ENCODE results near the gene PSMG3. TPM values are rescaled to one million over a fixed set of nuclear protein-coding genes. Genes with fewer than 3 reads are reported as not detected.

PSMG3 gene
- polyA plus RNA-seq, 1 donor (not counting 4 experiments of a cell fraction or from before 2014, with no cell fraction given), result 49.6 TPM

DNA sequence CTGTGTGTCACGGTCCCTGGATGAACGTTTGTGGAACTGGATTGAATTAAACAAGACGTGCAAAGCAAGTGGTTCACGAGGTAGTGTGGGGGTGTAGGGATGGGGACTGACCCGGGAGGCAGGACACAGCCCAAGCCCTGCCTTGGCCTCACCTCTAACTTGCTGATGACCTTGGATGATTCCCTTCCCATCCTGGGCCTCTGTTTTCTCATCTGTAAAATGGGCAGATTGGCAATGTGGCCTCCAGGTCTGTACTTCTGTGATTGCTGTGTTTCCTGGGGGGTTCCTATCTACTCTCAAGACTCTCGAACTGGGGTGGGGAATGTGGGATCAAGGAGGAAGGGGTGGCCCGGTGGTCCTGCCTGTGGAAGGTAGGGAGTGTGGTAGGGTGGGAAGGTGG lies 6.0 kb upstream of the PSMG3 start:
- FAIRE-seq, result no peak
- H3K9me3 ChIP-seq (ENCODE audit: control insufficient read depth, low read depth, low read length), result no peaks in the 10 kb centered on the region
- H2AFZ ChIP-seq (ENCODE audit: control insufficient read depth, low read length), result no peak overlapping the region
- dilution Hi-C loops (cut with MboI; ENCODE audit: extremely low pct_ligation_motif_present, low sequenced_read_pairs), result no loop called here
- no peaks in the 10 kb centered on the region for H3K9me1 ChIP-seq (ENCODE audit: control insufficient read depth, extremely low read depth, insufficient read depth, low read length)
- H3K27ac ChIP-seq (ENCODE audit: control insufficient read depth, insufficient read depth, low read length), result no peak overlapping the region
- no peaks in the 10 kb centered on the region for H3K79me2 ChIP-seq (ENCODE audit: control insufficient read depth, insufficient read depth, low read length)
- H4K20me1 ChIP-seq (ENCODE audit: control insufficient read depth, extremely low read depth, insufficient read depth, low read length), result no peaks in the 10 kb centered on the region
- H3K4me3 ChIP-seq (ENCODE audit: control insufficient read depth in 2 of 3, extremely low read depth in 1 of 3, insufficient read depth in 2 of 3, low read depth in 1 of 3, low read length in 3 of 3), result no peak overlapping the region
- H3K4me1 ChIP-seq (ENCODE audit: control insufficient read depth, extremely low read depth, insufficient read depth, low read length), result peaks cover 4% of the 10 kb centered on the region
- no peaks in the 10 kb centered on the region for H3K27me3 ChIP-seq (ENCODE audit: control insufficient read depth, extremely low read depth, insufficient read depth, low read length)
- no peak for DNase-seq (ENCODE audit: low read depth, low spot score)
- no peak overlapping the region for H3K4me2 ChIP-seq (ENCODE audit: control insufficient read depth, extremely low read depth, insufficient read depth, low read depth, low read length)
- H3K36me3 ChIP-seq (ENCODE audit: control insufficient read depth in 2 of 2, extremely low read depth in 1 of 2, insufficient read depth in 2 of 2, low read length in 2 of 2), result no peaks in the 10 kb centered on the region
- no peak overlapping the region for H3K9ac ChIP-seq (ENCODE audit: control insufficient read depth, extremely low read depth, insufficient read depth, low read length)
- TF ChIP-seq EZH2 (IDR thresholded peaks at IDR 0.05; ENCODE audit: low read length) (no peak), CTCF (optimal IDR thresholded peaks at IDR 0.05 in 1 of 3, IDR thresholded peaks at IDR 0.05 in 1 of 3, conservative IDR thresholded peaks at IDR 0.05 in 1 of 3; ENCODE audit: extremely low read depth in 1 of 3, insufficient read depth in 2 of 3, low read length in 3 of 3) (no peak)

DNA sequence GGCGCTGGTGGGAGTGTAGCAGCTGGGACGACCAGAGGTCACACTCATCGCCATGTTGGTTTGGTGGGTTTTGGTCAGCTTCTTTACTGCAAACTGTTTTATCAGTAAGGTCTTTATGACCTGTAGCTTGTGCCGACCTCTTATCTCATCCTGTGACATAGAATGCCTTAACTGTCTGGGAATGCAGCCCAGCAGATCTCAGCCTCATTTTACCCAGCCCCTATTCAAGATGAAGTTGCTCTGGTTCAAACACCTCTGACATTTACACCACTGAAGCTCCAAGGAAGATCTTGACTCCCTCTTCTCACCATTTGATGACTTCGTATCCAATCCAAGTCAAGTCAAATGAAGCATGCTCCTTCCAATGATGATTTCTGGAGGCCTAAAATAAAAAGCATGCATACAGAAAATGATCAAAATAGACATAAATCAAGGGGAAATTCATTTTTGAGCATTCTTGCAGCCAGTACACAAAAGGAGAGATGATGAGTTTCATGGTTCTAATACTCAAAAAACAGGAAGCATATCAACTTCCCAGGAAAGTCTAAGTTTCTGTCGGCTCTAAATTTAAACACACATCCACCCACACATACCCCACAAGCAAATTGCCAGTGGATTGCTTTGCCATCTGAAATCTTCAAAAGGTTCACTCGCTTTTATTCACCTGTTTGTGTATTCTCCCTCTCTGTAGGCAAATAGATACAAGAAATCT lies 2.4 kb upstream of the PSMG3 start:
- Histone ChIP-seq H3K9ac (ENCODE audit: control insufficient read depth, extremely low read depth, insufficient read depth, low read length) (no peak overlapping the region), H3K27ac (ENCODE audit: control insufficient read depth, insufficient read depth, low read length) (no peak overlapping the region), H3K79me2 (ENCODE audit: control insufficient read depth, insufficient read depth, low read length) (peaks cover 8% of the 10 kb centered on the region), H3K4me1 (ENCODE audit: control insufficient read depth, extremely low read depth, insufficient read depth, low read length) (peaks cover 23% of the 10 kb centered on the region), H3K4me2 (ENCODE audit: control insufficient read depth, extremely low read depth, insufficient read depth, low read depth, low read length) (no peak overlapping the region), H2AFZ (ENCODE audit: control insufficient read depth, low read length) (no peak overlapping the region), H3K9me1 (ENCODE audit: control insufficient read depth, extremely low read depth, insufficient read depth, low read length) (no peaks in the 10 kb centered on the region), H3K36me3 (ENCODE audit: control insufficient read depth in 2 of 2, extremely low read depth in 1 of 2, insufficient read depth in 2 of 2, low read length in 2 of 2) (no peaks in the 10 kb centered on the region), H3K4me3 (ENCODE audit: control insufficient read depth in 2 of 3, extremely low read depth in 1 of 3, insufficient read depth in 2 of 3, low read depth in 1 of 3, low read length in 3 of 3) (no peak overlapping the region), H3K9me3 (ENCODE audit: control insufficient read depth, low read depth, low read length) (no peaks in the 10 kb centered on the region), H3K27me3 (ENCODE audit: control insufficient read depth, extremely low read depth, insufficient read depth, low read length) (no peaks in the 10 kb centered on the region), H4K20me1 (ENCODE audit: control insufficient read depth, extremely low read depth, insufficient read depth, low read length) (no peaks in the 10 kb centered on the region)
- DNase-seq (ENCODE audit: low read depth, low spot score) (no peak), FAIRE-seq (no peak)
- dilution Hi-C loops (cut with MboI; ENCODE audit: extremely low pct_ligation_motif_present, low sequenced_read_pairs), result no loop called here
- TF ChIP-seq EZH2 (IDR thresholded peaks at IDR 0.05; ENCODE audit: low read length) (no peak), CTCF (optimal IDR thresholded peaks at IDR 0.05 in 1 of 3, IDR thresholded peaks at IDR 0.05 in 1 of 3, conservative IDR thresholded peaks at IDR 0.05 in 1 of 3; ENCODE audit: extremely low read depth in 1 of 3, insufficient read depth in 2 of 3, low read length in 3 of 3) (no peak)
